Activated T-helper 17 cell treated with anti-CD3 and anti-CD28 coated beads, Interleukin-2, amount 50 U/mL, for 72 hours (primary cell): ENCODE results near the gene PSMC2. TPM values are rescaled to one million over a fixed set of nuclear protein-coding genes. Genes with fewer than 3 reads are reported as not detected.

ENCODE experiments used
- ATAC-seq: fragments of 150-1000 bp; cut with Tn5 transposase; replicated peaks from 2 replicates; pipeline ENCODE4 v1.10.0; 2021; ENCODE audit warnings: mild to moderate bottlenecking, moderate library complexity
- H3K27ac Mint-ChIP-seq: one replicate; pipeline ENCODE4 v1.8.0; 2022; ENCODE audit warnings: mixed read lengths
- H3K27me3 Mint-ChIP-seq: one replicate; pipeline ENCODE4 v1.8.0; 2022; ENCODE audit warnings: mixed read lengths
- H3K36me3 Mint-ChIP-seq: one replicate; pipeline ENCODE4 v1.8.0; 2022; ENCODE audit warnings: low read depth, mild to moderate bottlenecking, mixed read lengths
- H3K4me1 Mint-ChIP-seq: one replicate; pipeline ENCODE4 v1.8.0; 2022; ENCODE audit warnings: mixed read lengths
- H3K4me3 Mint-ChIP-seq: one replicate; pipeline ENCODE4 v1.8.0; 2022; ENCODE audit warnings: mild to moderate bottlenecking, mixed read lengths
- H3K9me3 Mint-ChIP-seq: one replicate; pipeline ENCODE4 v1.8.0; 2022; ENCODE audit warnings: mixed read lengths
- total RNA-seq, 2 donors: library from RNA; stranded (reverse); gene quantifications; one replicate each; pipeline ENCODE4 v1.2.3, GENCODE V29; 2022

PSMC2 gene
- total RNA-seq, 2 donors from 2014 or later, result 111 to 180 TPM

GRCh38 chr7:103344453-103345149 lies 2.8 kb upstream of the PSMC2 start, which contains the start of gene DNAJC2:
Gene DNAJC2 (minus strand): TSS chr7:103344767. CDS start chr7:103344622, 145 bp downstream.
- Mint-ChIP-seq H3K36me3 (peaks cover 75% of the 10 kb centered on the region), H3K27me3 (no peaks in the 10 kb centered on the region), H3K27ac (peak within 1 kb of the TSS; percentile 100), H3K9me3 (no peaks in the 10 kb centered on the region), H3K4me1 (peaks cover 39% of the 10 kb centered on the region), H3K4me3 (peak within 1 kb of the TSS; percentile 99)
- ATAC-seq, result peak; percentile 82

GRCh38 chr7:103346396-103346795 lies 1.0 kb upstream of the PSMC2 start:
- peaks cover 37% of the 10 kb centered on the region for H3K4me1 Mint-ChIP-seq
- no peaks in the 10 kb centered on the region for H3K9me3 Mint-ChIP-seq
- H3K36me3 Mint-ChIP-seq, result peaks cover 70% of the 10 kb centered on the region
- no peaks in the 10 kb centered on the region for H3K27me3 Mint-ChIP-seq
- peak overlapping the region; percentile 99 for H3K4me3 Mint-ChIP-seq
- H3K27ac Mint-ChIP-seq, result peak overlapping the region; percentile 57
- no peak for ATAC-seq

- no peaks in the 10 kb centered on the region for H3K9me3 Mint-ChIP-seq
- peaks cover 70% of the 10 kb centered on the region for H3K36me3 Mint-ChIP-seq
- H3K4me3 Mint-ChIP-seq, result peak overlapping the region; percentile 99
- H3K4me1 Mint-ChIP-seq, result peaks cover 38% of the 10 kb centered on the region
- no peak for ATAC-seq
- H3K27me3 Mint-ChIP-seq, result no peaks in the 10 kb centered on the region
- peak overlapping the region; percentile 97 for H3K27ac Mint-ChIP-seq
Observed at GRCh38 chr7:103348452-103348851, 1.0 kb downstream of the PSMC2 start.

DNA sequence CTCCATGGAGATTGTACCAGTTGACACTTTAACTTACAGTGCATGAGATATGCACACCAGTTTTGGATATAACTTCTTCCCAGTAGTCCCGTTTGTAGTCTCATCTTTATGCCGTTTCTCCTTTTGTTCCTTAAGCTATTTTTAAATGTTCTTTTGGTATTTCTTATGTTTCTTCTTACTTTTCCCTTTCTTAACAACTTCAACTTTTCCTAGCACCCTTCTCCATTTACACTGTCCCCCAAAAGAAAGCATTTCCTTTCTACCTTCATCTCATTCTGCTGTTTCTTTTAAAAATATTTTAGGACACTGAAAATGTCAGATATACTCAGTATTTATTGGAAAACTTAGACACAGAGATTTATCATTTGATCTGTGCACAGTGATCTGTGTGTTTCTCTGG lies 1.5 kb downstream of the PSMC2 start:
- no peaks in the 10 kb centered on the region for H3K27me3 Mint-ChIP-seq
- no peaks in the 10 kb centered on the region for H3K9me3 Mint-ChIP-seq
- peak overlapping the region; percentile 97 for H3K27ac Mint-ChIP-seq
- ATAC-seq, result no peak
- peak overlapping the region; percentile 99 for H3K4me3 Mint-ChIP-seq
- H3K36me3 Mint-ChIP-seq, result peaks cover 70% of the 10 kb centered on the region
- H3K4me1 Mint-ChIP-seq, result peaks cover 35% of the 10 kb centered on the region

GRCh38 chr7:103349805-103350204 lies 2.4 kb downstream of the PSMC2 start:
- Mint-ChIP-seq H3K4me3 (peak overlapping the region; percentile 99), H3K36me3 (peaks cover 71% of the 10 kb centered on the region), H3K27me3 (no peaks in the 10 kb centered on the region), H3K9me3 (no peaks in the 10 kb centered on the region), H3K4me1 (peaks cover 33% of the 10 kb centered on the region), H3K27ac (peak overlapping the region; percentile 97)
- peak; percentile 42 for ATAC-seq

DNA sequence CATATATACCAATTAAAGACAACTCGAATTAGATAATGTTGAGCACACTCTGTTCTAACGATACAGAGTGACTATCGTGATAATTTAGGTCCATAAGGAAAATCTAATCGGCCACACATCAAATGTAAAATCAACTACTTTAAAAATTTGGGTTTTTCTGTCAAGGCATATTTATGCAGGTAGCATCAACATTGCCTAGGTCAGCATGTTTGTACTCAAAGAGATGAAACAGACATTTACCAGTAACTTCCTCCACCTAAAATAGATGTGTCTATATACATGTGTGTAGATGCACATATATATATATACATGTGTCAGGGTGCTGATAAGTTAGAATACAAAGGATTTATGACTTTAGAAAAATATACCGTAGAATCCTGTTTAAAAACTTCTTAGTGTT lies 22.0 kb downstream of the PSMC2 start:
- H3K4me3 Mint-ChIP-seq, result no peak overlapping the region
- peaks cover 63% of the 10 kb centered on the region for H3K36me3 Mint-ChIP-seq
- ATAC-seq, result no peak
- H3K9me3 Mint-ChIP-seq, result no peaks in the 10 kb centered on the region
- peaks cover 9% of the 10 kb centered on the region for H3K4me1 Mint-ChIP-seq
- H3K27ac Mint-ChIP-seq, result no peak overlapping the region
- H3K27me3 Mint-ChIP-seq, result no peaks in the 10 kb centered on the region

GRCh38 chr7:103373866-103374643 lies 26.6 kb downstream of the PSMC2 start:
- Mint-ChIP-seq H3K27ac (no peak overlapping the region), H3K36me3 (peaks cover 16% of the 10 kb centered on the region), H3K9me3 (no peaks in the 10 kb centered on the region), H3K27me3 (peaks cover 8% of the 10 kb centered on the region), H3K4me1 (peaks cover 9% of the 10 kb centered on the region), H3K4me3 (no peak overlapping the region)
- ATAC-seq, result no peak

- Mint-ChIP-seq H3K9me3 (no peaks in the 10 kb centered on the region), H3K36me3 (no peaks in the 10 kb centered on the region), H3K27ac (no peak overlapping the region), H3K4me3 (no peak overlapping the region), H3K27me3 (peaks cover 8% of the 10 kb centered on the region), H3K4me1 (no peaks in the 10 kb centered on the region)
- ATAC-seq, result no peak
Observed at GRCh38 chr7:103379270-103379975, 32.0 kb downstream of the PSMC2 start.

GRCh38 chr7:103380395-103381191 lies 33.1 kb downstream of the PSMC2 start:
- Mint-ChIP-seq H3K4me1 (no peaks in the 10 kb centered on the region), H3K4me3 (no peak overlapping the region), H3K27me3 (peaks cover 8% of the 10 kb centered on the region), H3K27ac (no peak overlapping the region), H3K9me3 (no peaks in the 10 kb centered on the region), H3K36me3 (no peaks in the 10 kb centered on the region)
- no peak for ATAC-seq

DNA sequence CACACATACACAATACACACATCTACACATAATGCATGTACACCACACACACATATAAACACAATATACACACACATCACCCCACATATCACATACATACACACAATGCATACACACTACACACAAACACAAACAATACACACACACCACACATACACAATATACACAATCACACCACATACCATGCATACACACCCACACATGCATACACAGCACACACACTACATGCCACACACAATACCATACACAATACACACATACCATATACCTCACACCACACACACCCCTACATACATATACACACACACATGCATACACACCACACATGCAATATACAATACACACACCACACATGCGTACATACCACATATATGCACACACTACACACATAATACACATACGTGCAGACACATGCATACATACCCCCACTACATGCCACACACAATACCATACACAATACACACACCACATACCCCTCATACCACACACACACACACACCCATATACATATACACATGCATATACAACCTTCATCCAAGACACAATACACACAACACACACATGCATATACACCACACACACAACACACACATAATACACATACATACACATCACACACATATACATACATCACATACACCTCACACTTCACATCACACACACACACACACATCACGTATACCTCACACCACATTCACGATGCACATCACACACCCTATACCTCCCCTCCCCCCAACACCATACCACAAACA lies 34.0 kb downstream of the PSMC2 start:
- no peak overlapping the region for H3K4me3 Mint-ChIP-seq
- no peak for ATAC-seq
- H3K27me3 Mint-ChIP-seq, result peaks cover 8% of the 10 kb centered on the region
- no peaks in the 10 kb centered on the region for H3K4me1 Mint-ChIP-seq
- no peaks in the 10 kb centered on the region for H3K36me3 Mint-ChIP-seq
- H3K9me3 Mint-ChIP-seq, result no peaks in the 10 kb centered on the region
- H3K27ac Mint-ChIP-seq, result no peak overlapping the region

DNA sequence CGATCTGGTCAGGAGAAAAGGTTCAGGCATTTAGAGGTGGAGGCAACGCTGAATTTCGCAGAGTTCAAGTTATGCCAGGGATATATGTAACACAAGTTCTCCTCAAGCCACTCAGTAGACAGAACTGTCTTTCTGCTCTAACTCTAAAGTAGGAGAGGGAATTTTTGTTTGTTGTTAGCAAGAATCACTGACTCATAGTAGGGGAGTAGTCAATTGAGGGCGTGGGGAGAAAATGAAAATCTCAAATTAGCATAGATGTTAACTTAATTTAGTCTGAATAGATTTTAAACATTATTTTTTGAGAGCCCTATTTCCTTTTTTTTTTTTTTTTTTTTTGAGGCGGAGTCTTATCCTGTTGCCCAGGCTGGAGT lies 34.6 kb downstream of the PSMC2 start:
- no peak overlapping the region for H3K4me3 Mint-ChIP-seq
- H3K36me3 Mint-ChIP-seq, result no peaks in the 10 kb centered on the region
- no peaks in the 10 kb centered on the region for H3K4me1 Mint-ChIP-seq
- H3K27ac Mint-ChIP-seq, result no peak overlapping the region
- no peak for ATAC-seq
- H3K9me3 Mint-ChIP-seq, result no peaks in the 10 kb centered on the region
- H3K27me3 Mint-ChIP-seq, result peaks cover 8% of the 10 kb centered on the region

- H3K4me1 Mint-ChIP-seq, result no peaks in the 10 kb centered on the region
- H3K9me3 Mint-ChIP-seq, result no peaks in the 10 kb centered on the region
- no peak overlapping the region for H3K4me3 Mint-ChIP-seq
- no peak for ATAC-seq
- H3K27ac Mint-ChIP-seq, result no peak overlapping the region
- no peaks in the 10 kb centered on the region for H3K36me3 Mint-ChIP-seq
- H3K27me3 Mint-ChIP-seq, result peaks cover 9% of the 10 kb centered on the region
Observed at GRCh38 chr7:103387242-103387641, 39.8 kb downstream of the PSMC2 start.

DNA sequence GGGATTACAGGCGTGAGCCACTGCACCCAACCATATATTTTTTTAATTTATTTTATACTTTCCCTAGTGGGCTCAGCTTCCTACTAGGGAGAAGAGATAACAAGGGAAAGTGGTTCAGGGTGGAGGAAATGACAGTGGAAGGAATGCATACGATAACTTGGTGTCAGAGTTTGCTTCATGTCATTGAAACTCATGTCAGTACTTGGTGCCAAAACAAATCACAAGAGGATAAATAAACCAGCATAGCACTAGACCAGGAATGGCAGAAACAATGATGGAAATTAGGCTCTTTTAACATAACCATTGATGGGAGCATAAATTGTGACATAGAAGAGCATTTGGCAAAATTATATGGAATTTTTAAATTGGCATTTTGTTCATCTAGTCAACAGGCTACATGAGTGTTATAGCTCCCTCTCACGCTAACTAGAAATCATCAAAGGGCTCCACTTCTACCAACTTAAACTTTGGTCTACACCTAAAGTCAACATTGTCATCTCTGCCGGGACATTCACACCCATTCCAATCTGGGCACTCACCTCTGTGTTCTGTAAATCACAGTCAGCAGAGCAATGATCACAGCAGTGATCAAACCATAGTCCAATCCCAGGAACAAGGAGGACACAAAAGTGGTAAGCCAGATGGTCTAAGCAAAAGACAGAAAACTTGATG lies 41.2 kb downstream of the PSMC2 start:
- ATAC-seq, result no peak

More for the DNA sequence above, 41.2 kb downstream of the PSMC2 start:
- Mint-ChIP-seq H3K36me3 (no peaks in the 10 kb centered on the region), H3K4me3 (no peak overlapping the region), H3K9me3 (no peaks in the 10 kb centered on the region), H3K4me1 (no peaks in the 10 kb centered on the region), H3K27me3 (peaks cover 9% of the 10 kb centered on the region), H3K27ac (no peak overlapping the region)
